GM23248 (cell line): ENCODE measurements around the gene ITIH2.

ENCODE experiments used
- EZH2 ChIP-seq: fragments of 200-600 bp; sonication (generic); IDR thresholded peaks from 2 replicates; pipeline ENCODE4 v1.6.1; 2018; ENCODE audit warnings: antibody characterized with exemption, mild to moderate bottlenecking; ENCODE audit not compliant: insufficient read depth, poor library complexity, severe bottlenecking
- EZH2phosphoT487 ChIP-seq: fragments of 200-600 bp; sonication (generic); IDR thresholded peaks from 2 replicates; pipeline ENCODE4 v1.6.1; 2018; ENCODE audit warnings: antibody characterized with exemption, moderate library complexity, mild to moderate bottlenecking, low read depth; ENCODE audit not compliant: insufficient read depth

GRCh38 chr10:7702288-7702812 is 766 bp upstream of the ITIH2 start:
- no peak for TF ChIP-seq EZH2
- TF ChIP-seq EZH2phosphoT487 = no peak
